Fibroblast of lung (primary cell): ENCODE data around the gene KIF1A. TPM values are rescaled to one million over a fixed set of nuclear protein-coding genes. Genes with fewer than 3 reads are reported as not detected.

Experiments
- DNase-seq, 2 donors: peaks; one replicate each; pipeline versions ENCODE4 v3.0.0 to v3.0.0-alpha.2; 2010; ENCODE audit warnings: low read depth in 2 of 2
- H2AFZ ChIP-seq: 2 replicates; pipeline ENCODE4 v1.5.1; 2012; ENCODE audit warnings: low read length, control low read depth, inconsistent platforms
- H3K27ac ChIP-seq: 2 replicates; pipeline ENCODE4 v1.5.1; 2011; ENCODE audit warnings: low read length, control low read depth; ENCODE audit not compliant: insufficient read depth
- H3K27me3 ChIP-seq: 2 replicates; pipeline ENCODE4 v1.5.1; 2011; ENCODE audit warnings: mild to moderate bottlenecking, low read length; ENCODE audit not compliant: control insufficient read depth, insufficient read depth
- H3K36me3 ChIP-seq: 2 replicates; pipeline ENCODE4 v1.5.1; 2011; ENCODE audit warnings: low read length; ENCODE audit not compliant: control insufficient read depth, insufficient read depth
- H3K4me1 ChIP-seq: 2 replicates; pipeline ENCODE4 v1.5.1; 2011; ENCODE audit warnings: low read length; ENCODE audit not compliant: control insufficient read depth, insufficient read depth; ENCODE audit errors: extremely low read depth
- H3K4me2 ChIP-seq: 2 replicates; pipeline ENCODE4 v1.5.1; 2011; ENCODE audit warnings: low read length, control low read depth; ENCODE audit not compliant: insufficient read depth; ENCODE audit errors: extremely low read depth
- H3K4me3 ChIP-seq, 4 experiments: fragments of 200-600 bp in 1 of 4; sonication (generic) in 1 of 4; replicated peaks in 1 of 4; 2 replicates each; pipeline ENCODE4 v1.5.1; 2011 to 2016; ENCODE audit warnings: low read length in 4 of 4, low read depth in 3 of 4, mild to moderate bottlenecking in 3 of 4, control low read depth in 2 of 4, inconsistent platforms in 1 of 4, mixed read lengths in 1 of 4; ENCODE audit not compliant: insufficient read depth in 1 of 4; ENCODE audit errors: control extremely low read depth in 1 of 4
- H3K79me2 ChIP-seq: 2 replicates; pipeline ENCODE4 v1.5.1; 2012; ENCODE audit warnings: mild to moderate bottlenecking, low read length, inconsistent platforms; ENCODE audit not compliant: control insufficient read depth, insufficient read depth
- H3K9ac ChIP-seq: 2 replicates; pipeline ENCODE4 v1.5.1; 2011; ENCODE audit warnings: mild to moderate bottlenecking, low read length, control low read depth; ENCODE audit not compliant: insufficient read depth
- H3K9me3 ChIP-seq: 2 replicates; pipeline ENCODE4 v1.5.1; 2012; ENCODE audit warnings: low read depth, low read length; ENCODE audit not compliant: control insufficient read depth, insufficient read depth
- H4K20me1 ChIP-seq: 2 replicates; pipeline ENCODE4 v1.5.1; 2011; ENCODE audit warnings: low read length; ENCODE audit not compliant: control insufficient read depth, insufficient read depth; ENCODE audit errors: extremely low read depth
- CTCF ChIP-seq, 2 donors: IDR thresholded peaks in 1 of 2; conservative IDR thresholded peaks in 1 of 2; 1 replicate in 1 of 2; 2 replicates in 1 of 2; pipeline ENCODE4 v1.5.1; 2011 to 2012; ENCODE audit warnings: low read length in 2 of 2, control low read depth in 1 of 2, inconsistent platforms in 1 of 2, low read depth in 1 of 2, mild to moderate bottlenecking in 1 of 2
- EZH2 ChIP-seq: IDR thresholded peaks from 2 replicates; pipeline ENCODE4 v1.5.1; 2012; ENCODE audit warnings: low read length, control low read depth, mild to moderate bottlenecking; ENCODE audit errors: missing control alignments
- polyA plus RNA-seq, 2 donors: library from polyadenylated mRNA; depleted of rRNA in 1 of 2; stranded (reverse) in 1 of 2; unstranded in 1 of 2; fragments of >200 nt; gene quantifications; 2 replicates each; pipeline ENCODE4 v1.2.1, GENCODE V29; 2011 to 2012; ENCODE audit warnings: missing spikeins in 1 of 2
- total RNA-seq: library from RNA; depleted of rRNA; stranded (reverse); fragments of >200 nt; gene quantifications from 2 replicates; pipeline ENCODE4 v1.2.1, GENCODE V29; 2014

The KIF1A gene
- total and polyA plus RNA-seq, 2 donors (not counting 1 experiment from before 2014, with no cell fraction given), result 0.05 TPM; not detected in 1

DNA sequence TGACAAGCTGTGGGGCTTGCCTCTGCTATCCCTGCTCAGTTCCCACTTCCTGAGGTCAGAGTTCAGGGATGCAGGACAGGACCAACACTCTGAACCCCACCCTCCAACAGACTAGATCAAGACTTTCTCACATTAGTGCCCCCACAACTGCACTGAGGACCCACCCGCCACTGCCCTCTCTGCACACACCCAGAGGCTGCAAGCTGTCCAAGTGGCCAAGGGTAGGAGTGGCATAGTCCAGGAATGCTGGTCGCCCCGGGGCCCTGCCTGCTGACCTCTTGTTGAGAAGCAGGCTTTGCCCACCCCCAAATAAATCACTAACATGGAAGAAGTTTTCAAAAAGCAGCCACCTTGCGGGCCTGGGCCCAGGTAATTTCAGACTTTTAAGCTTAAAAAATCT, 5.5 kb upstream of the KIF1A start:
- Histone ChIP-seq H3K27me3 (peaks cover 42% of the 10 kb centered on the region), H3K4me1 (no peaks in the 10 kb centered on the region), H3K4me3 (no peak overlapping the region), H2AFZ (no peak overlapping the region), H3K9me3 (no peaks in the 10 kb centered on the region), H3K27ac (no peak overlapping the region), H3K9ac (no peak overlapping the region), H3K36me3 (no peaks in the 10 kb centered on the region), H4K20me1 (no peaks in the 10 kb centered on the region), H3K79me2 (no peaks in the 10 kb centered on the region), H3K4me2 (no peak overlapping the region)
- TF ChIP-seq CTCF (conservative IDR thresholded peaks at IDR 0.05 in 1 of 2, IDR thresholded peaks at IDR 0.05 in 1 of 2; ENCODE audit: low read depth in 1 of 2, low read length in 2 of 2) (no peak), EZH2 (no peak)
- DNase-seq, result no peak

DNA sequence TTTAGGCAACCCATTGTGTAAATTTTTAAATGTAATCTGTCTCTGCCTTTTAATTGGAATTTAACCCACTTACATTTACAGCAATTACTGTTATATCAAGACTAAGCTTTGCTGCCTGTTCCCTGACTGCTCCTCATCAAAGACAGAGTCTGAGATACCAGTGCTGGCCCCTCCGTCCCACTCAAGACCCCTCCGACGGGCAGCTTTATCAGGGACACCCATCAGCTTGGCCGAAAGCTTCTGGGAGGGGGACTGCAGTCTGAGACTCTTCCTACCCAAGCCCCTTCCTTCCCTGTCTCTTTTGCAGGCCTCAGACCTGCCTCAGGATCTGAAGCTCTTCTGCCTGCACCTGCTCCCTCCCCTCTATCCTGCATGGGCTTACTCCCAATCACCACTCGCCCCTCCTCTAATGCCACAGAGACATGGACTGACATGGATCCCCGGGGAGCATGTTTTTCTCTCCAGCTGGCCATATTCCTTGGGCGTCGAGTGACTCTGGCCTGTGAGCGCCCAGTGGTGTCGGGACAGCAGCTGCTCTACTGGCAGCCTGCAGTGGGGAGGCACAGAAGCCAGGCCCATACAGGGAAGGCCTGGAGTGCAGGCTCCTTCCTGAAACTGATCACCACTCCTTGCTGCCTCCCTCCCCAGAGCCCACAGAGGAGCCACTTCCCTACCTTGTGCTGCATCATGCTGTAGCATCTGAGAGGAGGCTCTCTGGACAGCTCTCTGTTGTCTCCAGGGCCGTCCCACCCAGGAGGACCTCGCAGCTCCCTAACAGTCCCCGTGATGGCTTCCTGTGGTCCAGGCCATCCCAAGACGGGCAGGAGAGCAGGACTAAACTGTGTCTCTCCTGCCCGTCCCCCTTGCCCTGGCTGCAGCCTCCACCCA, 3.7 kb upstream of the KIF1A start:
- Histone ChIP-seq H3K9me3 (no peaks in the 10 kb centered on the region), H3K36me3 (no peaks in the 10 kb centered on the region), H3K4me1 (no peaks in the 10 kb centered on the region), H3K4me3 (no peak overlapping the region), H3K79me2 (no peaks in the 10 kb centered on the region), H3K27me3 (peaks cover 40% of the 10 kb centered on the region), H3K27ac (no peak overlapping the region), H3K9ac (no peak overlapping the region), H4K20me1 (no peaks in the 10 kb centered on the region), H3K4me2 (no peak overlapping the region), H2AFZ (no peak overlapping the region)
- no peak for TF ChIP-seq EZH2
- TF ChIP-seq CTCF (conservative IDR thresholded peaks at IDR 0.05 in 1 of 2, IDR thresholded peaks at IDR 0.05 in 1 of 2; ENCODE audit: low read depth in 1 of 2, low read length in 2 of 2), result no peak
- DNase-seq, result no peak

DNA sequence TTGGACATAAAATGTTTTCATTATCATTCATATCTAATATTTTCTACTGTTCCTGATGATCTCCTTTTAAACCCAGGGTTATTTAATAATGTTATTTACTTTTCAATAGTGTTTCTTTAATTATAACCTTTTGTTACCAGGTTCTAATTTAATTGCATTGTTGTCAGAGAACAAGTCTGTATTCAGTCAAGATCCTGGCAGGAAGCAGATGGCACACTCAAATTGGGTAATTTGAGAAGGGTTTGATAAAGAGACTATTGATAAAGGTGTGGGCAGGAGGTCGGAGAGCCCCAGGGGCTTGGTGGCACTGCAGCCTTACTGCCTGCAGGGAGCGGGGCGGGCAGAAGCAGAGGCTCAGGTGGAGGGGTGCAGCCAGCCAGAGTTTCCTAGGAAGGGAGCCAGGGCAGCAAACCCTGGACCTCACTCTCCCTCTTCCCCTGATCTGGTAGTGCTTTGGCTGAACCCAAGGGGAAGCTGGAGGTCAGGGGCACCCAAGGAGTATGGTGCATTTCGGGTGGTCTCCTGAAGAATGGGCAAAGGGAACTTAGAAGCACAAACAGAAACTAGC, 2.3 kb upstream of the KIF1A start:
- DNase-seq, result no peak

More for the DNA sequence above, 2.3 kb upstream of the KIF1A start:
- Histone ChIP-seq H3K4me1 (no peaks in the 10 kb centered on the region), H4K20me1 (no peaks in the 10 kb centered on the region), H3K4me3 (no peak overlapping the region), H2AFZ (no peak overlapping the region), H3K36me3 (no peaks in the 10 kb centered on the region), H3K9me3 (no peaks in the 10 kb centered on the region), H3K9ac (no peak overlapping the region), H3K79me2 (no peaks in the 10 kb centered on the region), H3K27me3 (peaks cover 40% of the 10 kb centered on the region), H3K4me2 (no peak overlapping the region), H3K27ac (no peak overlapping the region)
- no peak for TF ChIP-seq CTCF (conservative IDR thresholded peaks at IDR 0.05 in 1 of 2, IDR thresholded peaks at IDR 0.05 in 1 of 2; ENCODE audit: low read depth in 1 of 2, low read length in 2 of 2)
- no peak for TF ChIP-seq EZH2
